D721Med (cell line): ENCODE data around the gene ESRRA.
"Not testable (repeated sequence)": the region's sequence is repeated elsewhere in the genome, so short reads cannot be mapped to it uniquely, and the experiment has no call there.

Experiments
- DNase-seq: peaks from one replicate; pipeline ENCODE4 v3.0.0; 2011; ENCODE audit warnings: low spot score; ENCODE audit not compliant: insufficient read length
- FAIRE-seq: peaks from 2 replicates; lab custom pipeline; 2011; peaks lifted over from hg19 to GRCh38; lab: Jason Lieb, UNC
- CTCF ChIP-seq: IDR thresholded peaks from 2 replicates; pipeline ENCODE4 v1.5.1; 2012; ENCODE audit warnings: mild to moderate bottlenecking, control low read depth; ENCODE audit not compliant: insufficient read depth; ENCODE audit errors: missing control alignments

Gene ESRRA

GRCh38 chr11:64322925-64323260, 17.6 kb downstream of the ESRRA start:
- TF ChIP-seq CTCF = no peak
- DNase-seq = no peak
- no peak for FAIRE-seq

DNA sequence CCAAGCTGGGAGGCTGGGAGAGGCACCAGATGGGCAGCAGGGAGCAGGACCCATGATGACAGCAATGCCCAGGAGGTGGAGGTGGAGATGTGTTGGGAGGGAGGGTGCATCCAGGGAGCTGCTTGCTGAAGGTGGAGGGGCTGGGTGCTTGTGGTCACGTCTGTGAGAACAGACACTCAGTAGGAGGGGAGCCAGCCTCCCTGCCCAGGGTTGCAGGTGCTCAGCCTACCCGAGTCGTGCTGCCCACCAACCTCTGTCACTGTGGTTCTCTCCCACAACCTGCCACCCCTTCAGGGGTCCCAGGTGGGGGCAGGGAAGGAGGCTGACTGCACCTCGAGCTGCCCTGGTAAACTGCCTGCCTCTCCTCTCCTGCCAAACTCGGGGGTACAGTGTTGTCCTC, 18.0 kb downstream of the ESRRA start:
- TF ChIP-seq CTCF = no peak
- FAIRE-seq = no peak
- DNase-seq = no peak

- FAIRE-seq, DNase-seq: not testable (repeated sequence)
Observed at GRCh38 chr11:64323984-64324383, 18.7 kb downstream of the ESRRA start.

GRCh38 chr11:64324692-64325469, 19.6 kb downstream of the ESRRA start:
- no peak for FAIRE-seq
- TF ChIP-seq CTCF = no peak
- DNase-seq = no peak

- FAIRE-seq = no peak
- no peak for TF ChIP-seq CTCF
Observed at GRCh38 chr11:64327375-64327774, 22.1 kb downstream of the ESRRA start.

DNA sequence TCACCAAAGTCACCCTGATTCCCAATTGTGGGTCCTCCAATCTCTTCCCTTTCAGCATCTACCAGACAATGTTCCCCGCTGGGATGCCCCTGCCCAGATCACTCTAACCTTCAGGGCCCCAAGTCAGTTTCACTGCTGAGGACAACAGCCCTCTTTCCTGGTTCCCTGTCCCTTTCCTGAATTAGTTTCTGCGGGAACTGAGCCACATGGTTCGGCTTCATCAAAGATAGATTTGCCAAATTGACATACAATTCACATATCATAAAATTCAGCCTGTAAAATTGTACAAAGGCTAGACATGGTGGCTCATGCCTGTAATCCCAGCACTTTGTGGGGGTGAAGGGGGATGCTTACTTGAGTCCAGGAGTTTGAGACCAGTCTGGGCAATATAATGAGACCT, 22.7 kb downstream of the ESRRA start:
- TF ChIP-seq CTCF = no peak
- FAIRE-seq (no peak), DNase-seq (no peak)

More at GRCh38 chr11:64327375-64327774, 22.1 kb downstream of the ESRRA start:
- DNase-seq = no peak

GRCh38 chr11:64330888-64331287, 25.6 kb downstream of the ESRRA start:
- no peak for FAIRE-seq
- TF ChIP-seq CTCF = no peak
- DNase-seq = no peak
